ENCODE data around the gene TRIO.

DNA sequence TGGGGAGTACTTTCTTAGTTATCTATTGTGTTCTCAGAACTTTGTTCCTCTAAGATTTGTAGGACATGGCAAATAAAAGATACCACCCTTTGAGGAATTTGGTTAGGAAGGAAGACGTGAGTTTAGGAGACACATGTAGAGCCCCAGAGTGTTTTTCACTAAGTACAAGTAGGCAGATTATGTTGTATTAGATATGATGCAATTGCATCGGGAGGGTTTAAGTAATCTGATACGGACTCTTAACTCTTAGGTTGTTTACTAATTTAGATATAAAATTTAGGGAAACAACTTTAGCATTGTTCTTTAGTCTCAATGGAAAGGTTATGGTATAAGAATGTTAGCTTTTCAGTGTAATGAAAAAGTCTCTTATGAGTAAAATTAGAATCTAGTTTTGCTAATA, 84.4 kb downstream of the TRIO start:
- TF ChIP-seq, protein P1, sequence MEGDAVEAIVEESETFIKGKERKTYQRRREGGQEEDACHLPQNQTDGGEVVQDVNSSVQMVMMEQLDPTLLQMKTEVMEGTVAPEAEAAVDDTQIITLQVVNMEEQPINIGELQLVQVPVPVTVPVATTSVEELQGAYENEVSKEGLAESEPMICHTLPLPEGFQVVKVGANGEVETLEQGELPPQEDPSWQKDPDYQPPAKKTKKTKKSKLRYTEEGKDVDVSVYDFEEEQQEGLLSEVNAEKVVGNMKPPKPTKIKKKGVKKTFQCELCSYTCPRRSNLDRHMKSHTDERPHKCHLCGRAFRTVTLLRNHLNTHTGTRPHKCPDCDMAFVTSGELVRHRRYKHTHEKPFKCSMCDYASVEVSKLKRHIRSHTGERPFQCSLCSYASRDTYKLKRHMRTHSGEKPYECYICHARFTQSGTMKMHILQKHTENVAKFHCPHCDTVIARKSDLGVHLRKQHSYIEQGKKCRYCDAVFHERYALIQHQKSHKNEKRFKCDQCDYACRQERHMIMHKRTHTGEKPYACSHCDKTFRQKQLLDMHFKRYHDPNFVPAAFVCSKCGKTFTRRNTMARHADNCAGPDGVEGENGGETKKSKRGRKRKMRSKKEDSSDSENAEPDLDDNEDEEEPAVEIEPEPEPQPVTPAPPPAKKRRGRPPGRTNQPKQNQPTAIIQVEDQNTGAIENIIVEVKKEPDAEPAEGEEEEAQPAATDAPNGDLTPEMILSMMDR (IDR thresholded peaks at IDR 0.05) = no peak
- TF ChIP-seq POLR2A (IDR thresholded peaks at IDR 0.05) = no peak
